HG02884 (cell line): ENCODE results near the gene FMNL2.
"Not testable (repeated sequence)": the region's sequence is repeated elsewhere in the genome, so short reads cannot be mapped to it uniquely, and the experiment has no call there.

Experiments used
- ATAC-seq: cut with Tn5 transposase; IDR thresholded peaks from one replicate; pipeline ENCODE4 v1.9.1; 2021; ENCODE audit warnings: mild to moderate bottlenecking, moderate library complexity; ENCODE audit not compliant: unreplicated experiment

Gene FMNL2

DNA sequence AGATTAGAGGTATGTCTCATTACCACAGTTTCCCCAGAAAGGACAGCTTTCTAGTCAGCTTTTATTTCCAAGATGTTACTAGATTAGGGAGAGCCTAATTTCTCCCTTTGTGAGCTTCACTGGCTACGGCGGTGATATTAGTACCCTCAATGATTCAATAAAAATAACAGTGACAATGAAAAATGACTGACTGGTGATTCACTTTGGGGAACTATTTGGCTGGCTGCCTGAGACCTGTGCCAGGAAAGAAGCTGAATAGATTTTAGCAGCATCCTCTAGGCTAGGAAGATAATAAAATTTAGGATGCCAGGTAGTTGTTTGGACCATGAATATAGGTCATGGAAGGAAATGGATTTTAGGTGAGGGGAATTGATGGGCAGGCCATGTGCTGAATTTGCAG lies 178.7 kb downstream of the FMNL2 start:
- ATAC-seq, result no peak

DNA sequence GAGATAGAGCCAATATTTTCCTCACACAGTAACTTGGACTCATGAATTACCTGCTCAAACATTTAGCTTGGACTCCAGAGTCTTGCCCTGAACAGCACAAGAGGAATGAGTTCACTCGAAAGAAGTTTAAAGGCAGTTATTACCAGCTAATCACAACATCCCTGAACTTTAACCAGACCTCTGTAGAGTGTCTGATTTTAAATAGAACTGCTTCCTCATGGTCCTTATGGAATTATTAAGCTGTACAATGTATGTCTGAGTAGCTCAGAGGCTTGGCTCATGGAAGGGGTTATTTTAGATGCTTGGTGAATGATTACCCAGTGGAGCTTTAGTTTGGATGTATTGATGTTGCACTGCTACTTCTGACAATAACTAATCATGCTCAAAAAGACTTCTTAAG lies 183.1 kb downstream of the FMNL2 start:
- no peak for ATAC-seq

DNA sequence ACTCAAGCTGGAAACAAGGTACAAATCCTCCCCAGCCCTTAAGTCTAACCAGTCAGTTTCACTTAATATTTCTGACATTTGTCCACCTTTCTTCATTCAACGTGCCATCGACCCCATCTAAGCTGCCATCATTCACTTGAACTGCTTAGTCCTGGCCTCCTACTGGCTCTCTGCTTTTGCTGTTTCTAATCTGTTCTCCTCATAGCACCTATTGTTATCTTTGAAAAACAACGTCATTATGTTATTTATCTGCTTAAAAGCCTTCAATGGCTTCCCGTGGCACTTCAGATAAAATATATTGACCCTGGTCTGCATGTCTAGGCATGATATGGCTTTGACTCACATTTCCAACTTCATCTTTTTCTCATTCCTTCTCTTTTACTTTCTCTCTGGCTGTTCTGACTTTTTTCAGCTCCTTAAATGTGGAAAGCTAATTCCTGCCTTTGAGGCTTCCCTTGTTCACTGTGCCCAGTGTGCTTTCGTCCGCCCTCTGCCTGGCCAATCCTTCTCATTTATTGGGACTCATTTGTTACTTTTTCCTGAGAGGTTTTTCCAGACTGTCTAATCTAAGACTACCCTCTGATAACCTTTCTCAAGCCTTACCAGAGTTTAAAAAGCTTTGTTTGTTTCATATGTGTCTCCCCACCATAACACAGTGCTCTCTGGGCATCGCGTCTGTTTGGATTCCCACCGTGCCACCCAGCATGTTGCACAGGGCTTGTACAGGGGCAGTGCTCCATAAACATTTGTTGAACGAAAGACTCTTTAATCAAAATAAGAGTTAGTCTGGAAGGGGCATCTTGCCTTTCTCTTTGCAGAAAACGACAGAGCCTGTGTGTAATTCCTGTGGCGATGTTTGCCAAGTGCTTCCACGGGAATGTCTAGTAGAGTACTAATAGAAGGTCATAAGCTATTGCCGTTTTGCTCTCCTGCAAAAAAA lies 183.9 kb downstream of the FMNL2 start:
- no peak for ATAC-seq

- no peak for ATAC-seq
These were observed 184.6 kb downstream of the FMNL2 start for GRCh38 chr2:152519581-152519952.

- no peak for ATAC-seq
These were observed 185.8 kb downstream of the FMNL2 start for GRCh38 chr2:152520759-152521158.

GRCh38 chr2:152522446-152522845 lies 187.5 kb downstream of the FMNL2 start:
- ATAC-seq, result not testable (repeated sequence)

DNA sequence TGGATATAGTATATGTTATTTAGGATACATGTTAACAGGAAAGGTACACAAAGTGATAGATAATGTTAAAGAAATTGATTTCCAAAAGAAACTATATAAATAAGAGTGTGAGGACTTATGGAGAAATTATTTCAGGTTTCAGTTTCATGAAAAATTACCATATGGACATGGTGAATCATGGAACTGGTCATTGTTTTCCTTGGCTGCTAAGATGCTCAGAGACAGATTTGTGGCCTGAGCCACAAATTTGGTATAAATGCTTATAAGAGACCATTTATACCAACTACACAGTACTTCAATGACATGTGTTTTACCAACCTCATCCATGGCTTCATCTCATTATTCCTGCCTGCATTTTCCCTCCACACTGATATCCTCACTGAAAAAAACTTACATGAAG lies 188.1 kb downstream of the FMNL2 start:
- no peak for ATAC-seq

DNA sequence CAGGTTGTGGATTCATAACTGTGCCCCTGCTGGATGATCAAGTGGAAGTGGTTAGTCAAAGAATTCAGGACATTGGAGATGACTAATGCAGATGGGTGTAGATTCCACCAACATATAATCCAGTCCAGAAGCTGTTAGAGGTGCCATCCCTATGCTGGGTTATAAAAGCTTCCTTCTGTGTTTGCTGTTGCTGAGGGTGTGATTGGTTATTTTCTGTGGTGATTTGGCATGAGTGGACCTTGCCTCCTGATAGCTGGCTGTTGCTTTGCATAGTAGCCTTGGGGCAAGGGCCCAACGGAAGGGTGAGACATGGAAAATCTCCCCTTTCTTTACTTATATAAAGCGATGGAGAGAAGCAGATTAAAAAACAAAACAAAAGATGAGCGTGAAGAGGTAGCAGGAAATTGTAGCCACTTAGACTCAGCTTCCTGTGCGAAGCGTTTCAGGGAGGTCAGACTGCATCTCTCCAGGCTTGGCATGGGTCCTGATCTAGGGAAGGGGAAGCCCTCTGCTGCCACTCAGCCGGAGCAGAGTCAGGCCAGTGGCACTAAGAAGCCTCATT lies 190.4 kb downstream of the FMNL2 start:
- ATAC-seq, result no peak

GRCh38 chr2:152529420-152530115 lies 194.6 kb downstream of the FMNL2 start:
- ATAC-seq, result no peak

GRCh38 chr2:152532241-152532640 lies 197.3 kb downstream of the FMNL2 start:
- no peak for ATAC-seq

- ATAC-seq, result no peak
These were observed 199.6 kb downstream of the FMNL2 start for GRCh38 chr2:152534460-152535135.

DNA sequence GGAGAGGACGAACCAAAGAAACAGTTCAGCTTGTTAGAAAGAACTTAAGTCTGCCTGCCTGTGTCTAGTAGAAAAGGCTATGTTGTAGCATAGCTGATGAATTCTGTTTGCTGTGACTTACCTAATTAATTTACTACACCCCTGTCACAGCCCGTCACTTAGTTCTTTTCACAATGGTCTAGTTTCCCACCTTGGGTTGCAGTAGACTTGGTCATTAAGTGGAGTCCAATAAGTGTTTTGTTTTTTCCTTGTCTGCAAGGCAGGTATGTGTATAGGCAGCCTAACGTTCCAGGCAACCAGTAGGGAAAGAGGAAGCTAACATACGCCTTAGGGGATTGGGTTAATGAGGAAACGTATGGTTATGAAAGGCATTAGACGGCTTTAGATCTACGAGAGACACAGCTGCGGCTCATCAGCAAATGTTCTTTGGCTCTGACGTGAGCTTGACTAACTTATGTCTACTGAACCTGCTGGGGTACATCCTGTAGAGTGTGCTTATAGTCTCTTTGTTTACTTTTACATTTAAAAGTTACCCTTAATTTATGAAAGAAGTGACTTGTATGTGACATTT lies 202.2 kb downstream of the FMNL2 start:
- ATAC-seq, result no peak

- no peak for ATAC-seq
These were observed 204.4 kb downstream of the FMNL2 start for GRCh38 chr2:152539424-152539823.

GRCh38 chr2:152541712-152542111 lies 206.7 kb downstream of the FMNL2 start:
- ATAC-seq, result no peak

GRCh38 chr2:152542337-152542994 lies 207.5 kb downstream of the FMNL2 start:
- no peak for ATAC-seq

DNA sequence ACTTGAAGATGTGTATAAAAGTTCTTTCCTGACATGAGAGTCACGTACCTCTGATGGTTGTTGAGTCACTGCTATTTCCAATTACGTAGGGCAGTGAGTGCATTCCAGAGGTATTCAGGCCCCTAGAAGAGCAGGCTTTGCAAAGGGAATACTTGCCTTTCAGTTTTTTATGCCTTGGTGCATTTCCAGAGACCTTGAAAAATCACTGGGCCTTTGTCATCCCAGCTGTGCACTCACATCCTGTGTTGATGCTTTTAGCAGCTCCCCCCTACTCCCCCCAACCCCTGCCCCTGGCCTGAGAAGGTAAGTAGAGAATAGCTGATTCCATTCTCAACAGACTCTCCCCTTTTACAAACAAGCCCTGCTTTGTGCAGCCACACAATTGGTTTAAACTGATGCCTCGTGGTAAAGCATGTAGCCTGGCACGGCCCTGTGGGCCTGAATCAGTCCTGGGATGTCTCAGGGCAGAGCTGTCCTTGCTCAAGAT lies 208.1 kb downstream of the FMNL2 start:
- ATAC-seq, result no peak

GRCh38 chr2:152543717-152544116 lies 208.7 kb downstream of the FMNL2 start:
- ATAC-seq, result no peak

DNA sequence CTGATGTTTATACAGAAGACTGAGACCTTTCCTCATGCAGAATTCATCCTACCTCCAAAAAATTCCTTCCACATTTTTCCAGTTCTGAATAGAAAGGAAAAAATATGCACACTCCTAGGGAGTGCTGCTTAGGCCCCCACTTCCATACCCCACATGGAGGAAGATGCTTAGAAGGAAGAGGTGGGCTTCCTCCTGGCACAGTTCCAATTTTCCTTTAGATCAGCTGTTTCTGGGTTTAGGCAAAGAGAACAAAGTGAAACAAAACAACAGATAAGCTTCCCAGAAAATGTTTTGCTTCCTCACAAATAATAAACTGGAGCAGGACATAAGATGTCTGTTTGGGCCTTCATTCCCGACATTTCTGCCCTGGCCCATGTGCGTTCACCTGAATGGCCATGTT lies 209.7 kb downstream of the FMNL2 start:
- ATAC-seq, result no peak

GRCh38 chr2:152546230-152546837 lies 211.4 kb downstream of the FMNL2 start:
- ATAC-seq, result no peak
